ENCODE measurements around the gene SORCS1.

GRCh38 chr10:106655165-106655564 lies 509.3 kb downstream of the SORCS1 start:
- TF ChIP-seq EZH2 (IDR thresholded peaks at IDR 0.05; ENCODE audit: borderline replicate concordance) (no peak), CTCF (IDR thresholded peaks at IDR 0.05; ENCODE audit: poor library complexity) (no peak)
